Stimulated activated CD8-positive, alpha-beta memory T cell treated with anti-CD3 and anti-CD28 coated beads, Interleukin-15, amount 100 ng/mL, for 4 hours (primary cell): ENCODE data around the gene P4HA1.

Source experiments
- DNase-seq, 2 donors: peaks; one replicate each; pipeline ENCODE4 v3.0.0-alpha.2; 2020; ENCODE audit warnings: low read depth in 2 of 2

Gene P4HA1

GRCh38 chr10:73094986-73095480, 1.6 kb downstream of the P4HA1 start:
- no peak for DNase-seq

DNA sequence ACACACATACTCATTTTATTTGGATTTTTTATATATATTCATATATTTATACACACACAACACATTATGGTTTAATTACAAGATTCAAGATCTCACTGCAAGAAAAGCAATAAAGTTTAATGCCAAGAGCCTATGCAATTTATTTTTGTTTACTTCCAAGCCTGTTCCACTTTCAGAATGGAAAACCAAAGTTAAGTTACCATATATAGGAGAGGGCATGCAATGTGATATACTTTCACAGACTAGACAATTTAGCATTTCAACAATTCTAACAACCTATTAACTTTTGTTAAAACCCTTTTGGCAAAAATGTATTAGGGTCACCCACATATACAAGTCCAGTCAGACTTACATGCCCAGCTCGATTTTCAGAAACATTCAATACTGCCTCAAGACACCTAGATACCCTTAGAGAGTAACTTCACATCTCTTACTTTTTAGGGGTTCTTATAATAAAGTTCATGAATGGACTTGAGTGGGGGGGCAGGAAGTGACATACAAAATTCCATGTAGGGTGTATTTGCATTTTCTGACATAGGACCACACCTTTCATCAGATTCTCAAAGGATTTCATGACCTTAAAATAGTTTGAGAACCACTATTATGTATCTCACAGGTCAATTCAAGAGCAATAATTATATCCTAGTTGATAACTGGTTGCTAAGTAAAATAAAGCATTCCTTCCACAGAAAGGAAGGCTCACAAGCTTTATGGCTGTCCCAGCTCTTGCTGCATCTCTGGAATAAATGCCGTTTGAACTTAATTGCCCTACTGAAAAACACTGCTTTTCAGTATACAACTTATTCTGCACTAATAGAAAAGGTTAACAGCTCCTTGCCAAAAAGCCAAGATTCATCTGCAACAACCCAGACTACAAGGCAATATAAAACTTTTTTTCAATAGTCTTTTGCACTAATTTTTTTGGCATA, 2.5 kb downstream of the P4HA1 start:
- DNase-seq = no peak

GRCh38 chr10:73092830-73093229, 3.8 kb downstream of the P4HA1 start:
- DNase-seq = no peak

- DNase-seq = no peak
Measured at GRCh38 chr10:73088304-73088703, 8.4 kb downstream of the P4HA1 start.

DNA sequence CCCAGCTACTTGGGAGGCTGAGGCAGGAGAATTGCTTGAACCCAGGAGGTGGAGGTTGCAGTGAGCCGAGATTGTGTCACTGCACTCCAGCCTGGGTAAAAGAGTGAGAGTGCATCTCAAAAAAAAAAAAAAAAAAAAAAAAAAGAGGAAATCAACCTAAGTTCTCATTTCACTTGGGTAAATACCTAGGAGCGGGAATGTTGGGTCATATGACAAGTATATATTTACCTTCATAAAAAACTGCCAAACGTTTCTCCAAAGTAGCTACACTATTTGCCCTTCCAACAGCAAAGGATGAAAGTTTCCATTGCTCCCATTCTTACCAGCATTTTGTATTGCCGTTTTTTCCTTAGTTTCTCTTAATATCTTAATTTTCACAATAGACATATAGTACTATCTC, 9.8 kb downstream of the P4HA1 start:
- DNase-seq = no peak

DNA sequence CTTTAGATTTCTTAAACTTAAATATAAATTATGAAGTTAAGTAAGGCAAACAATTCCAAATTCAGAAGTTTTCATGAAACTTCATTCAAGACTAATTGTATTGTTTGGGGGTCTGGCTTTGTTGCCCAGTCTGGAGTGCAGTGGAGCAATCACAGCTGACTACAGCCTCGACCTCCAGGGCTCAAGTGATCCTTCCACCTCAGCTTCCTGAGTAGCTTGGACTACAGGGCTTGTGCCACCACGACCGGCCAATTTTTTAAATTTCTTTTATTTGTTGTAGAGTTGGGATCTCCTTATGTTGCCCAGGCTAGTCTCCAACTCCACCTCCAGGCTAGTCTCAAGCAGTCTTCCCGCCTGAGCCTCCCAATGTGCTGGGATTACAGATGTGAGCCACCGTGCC, 12.5 kb downstream of the P4HA1 start:
- DNase-seq = no peak

GRCh38 chr10:73083221-73083620, 13.4 kb downstream of the P4HA1 start:
- no peak for DNase-seq

DNA sequence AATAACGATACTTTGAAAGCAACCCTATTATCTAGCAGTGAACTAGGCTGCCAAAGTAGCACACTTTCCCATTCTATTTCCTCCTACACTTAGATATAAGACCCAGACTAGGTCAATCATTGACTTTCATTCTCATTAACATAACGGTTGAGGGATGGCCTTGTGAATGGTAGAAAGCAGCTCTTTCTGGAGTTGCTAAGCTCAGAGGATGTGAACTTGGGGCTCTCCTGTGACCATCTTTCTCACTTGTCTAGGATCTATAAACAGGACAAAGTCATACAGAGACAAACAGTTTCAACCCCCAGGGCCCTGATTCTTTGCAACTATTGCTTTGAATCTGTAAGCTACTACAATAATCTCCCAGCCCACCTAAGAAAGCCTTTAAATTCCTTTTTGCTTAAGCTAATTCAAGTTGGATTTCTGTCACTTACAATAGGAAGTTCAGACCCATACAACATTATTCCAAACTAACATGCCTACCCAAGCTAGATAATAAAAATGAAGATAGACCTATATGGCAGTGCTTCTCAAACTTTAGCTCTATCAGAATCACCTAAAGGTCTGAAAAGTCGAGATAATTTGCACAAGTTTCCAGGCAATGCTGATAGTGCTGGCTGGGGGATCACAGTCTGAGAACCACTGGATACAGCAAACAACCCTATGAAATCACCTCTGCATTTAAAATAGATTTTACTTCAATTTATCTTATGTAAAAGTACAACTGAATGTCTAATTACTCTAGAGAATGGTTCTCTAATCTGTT, 16.7 kb downstream of the P4HA1 start:
- DNase-seq = no peak

- DNase-seq = no peak
Measured at GRCh38 chr10:73076360-73077183, 20.1 kb downstream of the P4HA1 start.

DNA sequence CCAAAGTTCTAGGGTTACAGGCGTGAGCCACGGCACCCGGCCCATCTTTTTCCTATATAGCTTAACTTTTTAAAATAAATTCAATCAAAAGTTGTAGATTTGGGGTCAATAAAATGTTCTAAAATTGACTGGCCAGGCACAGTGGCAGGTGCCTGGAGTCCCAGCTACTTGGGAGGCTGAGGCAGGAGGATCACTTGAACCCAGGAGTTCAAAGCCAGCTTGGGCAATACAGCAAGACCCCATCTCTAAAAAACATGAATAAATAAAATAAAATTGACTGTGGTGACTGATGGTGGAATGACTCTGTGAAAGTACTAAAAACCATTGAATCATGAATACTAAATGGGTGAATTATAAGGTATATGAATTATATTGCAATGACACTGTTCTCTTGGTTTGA, 20.8 kb downstream of the P4HA1 start:
- no peak for DNase-seq

GRCh38 chr10:73073627-73074026, 23.0 kb downstream of the P4HA1 start:
- no peak for DNase-seq

DNA sequence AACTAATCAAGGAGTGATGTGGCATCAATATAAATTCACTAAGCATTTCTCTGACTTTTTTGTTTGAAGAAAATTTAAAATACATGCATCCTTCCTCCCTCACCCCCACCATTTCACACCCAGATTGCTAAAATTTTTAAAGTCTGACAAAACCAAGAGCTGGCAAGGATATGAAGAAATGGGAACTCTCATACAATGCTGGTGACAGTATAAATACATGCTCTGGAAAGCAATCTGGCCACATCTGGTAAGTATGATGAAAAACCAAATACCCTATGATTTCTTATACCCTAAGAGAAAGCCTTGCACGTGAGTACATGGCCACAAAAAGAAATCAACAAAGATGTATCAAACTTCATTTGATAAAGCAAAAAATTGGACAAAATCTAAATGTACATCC, 31.2 kb downstream of the P4HA1 start:
- DNase-seq = no peak

DNA sequence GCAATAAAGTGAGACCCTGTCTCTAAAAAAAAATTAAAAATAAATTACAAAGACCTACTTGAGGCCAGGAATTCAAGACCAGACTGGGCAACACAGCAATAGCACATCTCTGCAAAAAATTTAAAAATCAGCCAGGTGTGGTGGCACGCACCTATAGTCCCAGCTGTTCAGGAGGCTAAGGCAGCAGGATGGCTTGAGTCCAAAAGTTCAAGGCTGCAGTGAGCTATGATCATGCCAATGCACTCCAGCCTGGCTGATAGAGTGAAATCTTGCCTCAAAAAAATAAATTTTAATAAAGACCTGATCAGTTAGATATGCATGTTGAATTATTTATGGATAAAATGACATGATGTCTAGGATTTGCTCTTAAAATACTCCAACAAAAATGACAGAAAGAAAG, 34.9 kb downstream of the P4HA1 start:
- no peak for DNase-seq

DNA sequence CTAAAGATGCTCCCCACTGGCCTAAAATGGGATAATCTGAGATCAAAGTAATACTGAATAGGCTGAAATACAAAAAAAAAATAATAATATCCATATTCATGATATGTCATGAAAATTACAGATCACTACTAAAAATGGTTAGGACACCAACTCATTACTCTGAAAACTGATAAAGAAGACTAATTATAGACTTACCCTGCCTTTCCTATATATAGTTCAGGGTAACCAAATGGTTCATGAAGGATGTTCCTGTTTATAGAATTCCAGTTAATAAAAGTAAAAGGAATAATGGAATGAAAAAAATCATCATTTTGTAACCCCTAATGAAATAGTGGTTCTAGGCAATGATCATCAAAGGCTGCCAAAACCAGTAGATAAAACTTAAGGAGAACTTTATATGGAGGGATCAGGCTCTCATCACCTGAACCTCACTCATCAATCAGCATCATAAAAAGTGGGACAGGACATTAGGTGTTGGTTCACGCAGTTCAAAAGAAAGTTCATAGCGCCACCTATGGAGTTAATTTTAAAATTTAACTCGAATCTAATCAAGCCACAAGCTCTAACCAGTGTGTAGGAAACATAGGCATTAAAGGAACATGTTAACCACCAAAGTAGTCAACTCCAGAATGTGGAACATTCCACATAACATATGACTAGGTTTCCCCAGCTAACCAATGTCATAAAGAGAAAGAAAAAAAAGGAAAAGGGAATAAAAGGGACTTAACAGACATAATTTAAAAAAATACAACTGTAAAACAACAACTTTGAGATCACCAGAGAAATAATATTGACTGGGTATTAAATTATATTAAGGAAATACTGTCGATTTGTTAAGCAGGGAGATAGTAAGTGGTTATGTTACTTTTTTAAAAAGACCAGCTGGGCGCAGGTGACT, 35.7 kb downstream of the P4HA1 start:
- DNase-seq = no peak

GRCh38 chr10:73060173-73060572, 36.5 kb downstream of the P4HA1 start:
- DNase-seq = no peak

GRCh38 chr10:73058057-73058591, 38.5 kb downstream of the P4HA1 start:
- DNase-seq = no peak

GRCh38 chr10:73054286-73054685, 42.4 kb downstream of the P4HA1 start:
- DNase-seq = no peak

- DNase-seq = no peak
Measured at GRCh38 chr10:73053275-73053674, 43.4 kb downstream of the P4HA1 start.

DNA sequence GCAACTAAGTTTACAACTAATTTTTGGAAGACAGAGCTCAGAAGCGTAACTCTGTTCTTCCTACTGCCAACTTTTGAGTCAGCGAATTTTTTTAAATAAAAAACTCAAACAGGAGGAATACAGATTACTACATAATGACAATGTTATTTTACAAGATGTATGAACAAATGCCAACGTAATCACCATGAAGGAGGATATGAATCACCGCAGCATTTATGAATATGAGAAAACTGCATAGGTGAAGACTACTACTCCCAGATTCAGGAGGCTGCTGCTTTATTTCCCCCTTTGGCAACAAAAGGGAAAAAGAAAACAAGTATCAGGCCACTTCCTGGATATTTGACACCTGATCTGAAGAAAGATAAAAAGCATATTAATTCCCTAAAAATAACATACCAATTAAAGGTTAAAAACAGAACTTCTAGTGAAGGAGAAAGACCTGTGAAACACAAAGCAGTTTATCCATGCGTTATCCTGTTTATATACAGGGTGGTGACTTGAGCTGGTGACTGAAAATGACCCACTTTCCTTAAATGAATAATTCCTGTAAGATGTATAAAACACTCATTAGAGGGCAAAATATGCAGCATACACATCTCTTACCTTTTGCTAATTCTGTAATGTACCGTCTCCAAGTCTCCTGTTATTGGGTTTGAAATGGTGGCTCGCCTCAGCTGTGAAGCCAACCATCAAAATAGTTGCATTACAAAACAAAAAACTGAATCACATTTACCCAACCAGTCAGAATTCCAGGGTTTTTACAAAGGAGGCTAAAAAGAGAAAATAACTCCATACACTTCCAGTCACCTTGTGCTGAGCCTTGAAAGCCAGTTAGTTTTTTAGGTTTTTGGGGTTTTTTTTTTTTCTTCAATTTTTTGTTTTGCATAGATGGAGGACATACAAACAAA, 52.0 kb downstream of the P4HA1 start:
- DNase-seq = no peak
